Sciatic nerve (tissue), 2 donors: Measurements from ENCODE around the gene FARP2. TPM values are rescaled to one million over a fixed set of nuclear protein-coding genes. Genes with fewer than 3 reads are reported as not detected.
"Not testable (repeated sequence)": the region's sequence is repeated elsewhere in the genome, so short reads cannot be mapped to it uniquely, and the experiment has no call there.

ENCODE experiments used
- ATAC-seq: fragments of 200-7000 bp; cut with Tn5 transposase; one replicate; pipeline ENCODE4 v1.9.1; 2020; ENCODE audit warnings: mild to moderate bottlenecking, moderate library complexity
- DNase-seq: peaks from one replicate; pipeline ENCODE4 v3.0.0-alpha.2; 2020; ENCODE audit warnings: low spot score
- intact Hi-C: fragments of 100-400 bp; cut with DNase I; formaldehyde crosslinking; loops from one replicate; pipeline ENCODE4 v1.14.2; 2022
- total RNA-seq: library from RNA; stranded (reverse); fragmentation: NEBNext Ultra II Directional; extraction: Animal tissue kit (Norgen Biotek cat#: 25700); gene quantifications from one replicate; pipeline ENCODE4 v1.2.1, GENCODE V29; 2021
- donor health status: DM: no; HTN: no; CAD: no.
- donor health status: DM: no; HTN: no; CAD: no.

The FARP2 gene
- total RNA-seq, 1 donor from 2014 or later = 69.7 TPM

- intact Hi-C loops = no loop called here
- ATAC-seq (no peak), DNase-seq (no peak)
Observed at GRCh38 chr2:241357531-241357930, 1.4 kb downstream of the FARP2 start.

- DNase-seq (no peak), ATAC-seq (no peak)
- intact Hi-C loops = no loop called here
Observed at GRCh38 chr2:241358470-241358869, 2.4 kb downstream of the FARP2 start.

- intact Hi-C loops = no loop called here
- ATAC-seq (no peak), DNase-seq (no peak)
Observed at GRCh38 chr2:241359481-241360045, 3.5 kb downstream of the FARP2 start.

GRCh38 chr2:241363426-241363825 lies 7.3 kb downstream of the FARP2 start:
- intact Hi-C loops = no loop called here
- DNase-seq = no peak
- ATAC-seq = no peak

GRCh38 chr2:241364781-241365180 lies 8.7 kb downstream of the FARP2 start:
- intact Hi-C loops = no loop called here
- no peak for DNase-seq
- no peak for ATAC-seq

DNA sequence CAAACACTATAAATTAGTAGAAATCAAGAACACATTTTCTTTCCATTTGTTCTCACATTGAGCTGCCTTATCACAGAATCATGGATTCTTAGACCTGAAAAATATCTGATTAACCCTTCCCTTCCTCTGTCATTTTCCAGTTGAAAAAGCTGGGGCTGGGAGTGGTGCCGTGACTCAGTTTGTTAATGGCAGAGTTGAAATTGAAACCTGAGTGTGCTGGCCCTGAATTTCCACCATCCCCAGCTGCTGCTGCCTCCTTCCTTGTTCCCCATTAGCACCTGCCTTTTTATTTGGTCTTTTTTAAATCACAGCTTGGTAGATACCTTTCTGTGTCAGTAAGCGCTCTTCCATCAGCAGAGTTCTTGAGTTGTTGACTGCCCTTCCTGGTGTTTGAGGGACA lies 10.6 kb downstream of the FARP2 start:
- intact Hi-C loops = no loop called here
- ATAC-seq (no peak), DNase-seq (no peak)

DNA sequence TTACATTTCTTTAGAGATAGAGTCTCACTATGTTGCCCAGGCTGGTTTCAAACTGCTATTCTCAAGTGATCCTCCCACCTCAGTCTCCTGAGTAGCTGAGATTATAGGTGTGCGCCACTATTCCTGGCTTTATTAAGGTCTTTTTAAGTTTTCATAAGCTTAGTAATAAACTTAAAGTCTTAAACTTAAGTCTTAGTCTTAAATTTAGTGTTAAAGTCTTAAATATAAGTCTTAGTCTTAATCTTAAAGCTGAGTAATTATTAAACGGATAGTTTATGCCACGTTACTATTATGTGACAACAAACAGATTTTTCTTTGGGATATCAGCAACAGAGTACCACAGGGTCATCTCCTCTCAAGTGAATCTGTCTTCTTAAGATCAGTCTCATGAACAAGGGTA lies 12.6 kb downstream of the FARP2 start:
- DNase-seq (no peak), ATAC-seq (no peak)
- intact Hi-C loops = no loop called here

DNA sequence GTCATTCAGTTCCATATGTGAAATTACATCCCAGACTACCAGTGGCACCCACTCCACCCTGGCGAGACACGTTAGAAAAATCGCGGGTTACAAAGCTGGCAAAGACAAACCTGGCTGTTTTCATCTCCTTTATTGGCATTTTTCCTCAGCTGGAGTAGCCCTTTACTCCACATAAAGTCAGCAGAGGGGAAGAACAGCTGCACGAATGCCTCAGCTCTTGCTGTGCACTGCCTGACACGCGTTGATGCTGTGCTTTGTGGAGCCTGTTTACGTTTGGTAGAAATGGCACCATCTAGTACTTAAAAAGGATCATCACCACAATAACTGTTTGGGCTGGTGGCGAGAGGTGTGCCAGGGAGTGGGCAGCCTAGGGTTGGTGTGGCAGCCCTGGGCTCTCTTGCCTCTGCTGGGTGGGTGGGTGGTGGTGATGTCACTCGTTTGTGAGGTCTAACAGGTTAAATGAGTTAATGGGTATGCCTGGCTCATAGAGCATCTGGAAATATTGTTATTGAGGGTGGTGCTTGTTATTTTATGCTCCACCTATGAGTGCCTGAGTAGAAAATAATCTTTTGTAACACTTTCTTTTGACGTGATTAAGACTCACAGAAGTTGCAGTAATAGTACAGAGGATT lies 16.4 kb downstream of the FARP2 start:
- ATAC-seq = peak; percentile 70
- DNase-seq = no peak
- intact Hi-C loops = no loop called here

- intact Hi-C loops = no loop called here
- DNase-seq = no peak
- ATAC-seq = no peak
Observed at GRCh38 chr2:241373446-241373845, 17.4 kb downstream of the FARP2 start.

DNA sequence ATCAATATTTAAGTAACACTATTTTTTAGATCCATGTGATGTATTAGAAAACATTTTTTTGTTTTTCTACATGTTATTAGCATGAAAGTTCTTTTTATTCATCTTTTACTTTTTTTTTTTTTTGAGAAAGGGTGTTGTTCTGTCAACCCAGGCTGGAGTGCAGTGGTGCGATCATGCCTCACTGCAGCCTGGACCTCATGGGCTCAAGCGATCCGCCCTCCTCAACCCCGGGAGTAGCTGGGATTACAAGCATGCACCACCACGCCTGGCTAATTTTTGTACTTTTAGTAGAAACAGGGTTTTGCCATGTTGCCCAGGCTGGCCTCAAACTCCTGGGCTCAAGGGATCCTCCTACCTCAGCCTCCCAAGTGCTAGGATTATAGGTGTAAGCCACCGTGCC lies 17.8 kb downstream of the FARP2 start:
- intact Hi-C loops = not testable (repeated sequence)

GRCh38 chr2:241375300-241375699 lies 19.2 kb downstream of the FARP2 start:
- ATAC-seq (no peak), DNase-seq (no peak)
- intact Hi-C loops = no loop called here

More for the DNA sequence above, 17.8 kb downstream of the FARP2 start:
- DNase-seq, ATAC-seq: not testable (repeated sequence)

GRCh38 chr2:241376808-241377207 lies 20.7 kb downstream of the FARP2 start:
- DNase-seq (no peak), ATAC-seq (no peak)
- intact Hi-C loops = no loop called here

DNA sequence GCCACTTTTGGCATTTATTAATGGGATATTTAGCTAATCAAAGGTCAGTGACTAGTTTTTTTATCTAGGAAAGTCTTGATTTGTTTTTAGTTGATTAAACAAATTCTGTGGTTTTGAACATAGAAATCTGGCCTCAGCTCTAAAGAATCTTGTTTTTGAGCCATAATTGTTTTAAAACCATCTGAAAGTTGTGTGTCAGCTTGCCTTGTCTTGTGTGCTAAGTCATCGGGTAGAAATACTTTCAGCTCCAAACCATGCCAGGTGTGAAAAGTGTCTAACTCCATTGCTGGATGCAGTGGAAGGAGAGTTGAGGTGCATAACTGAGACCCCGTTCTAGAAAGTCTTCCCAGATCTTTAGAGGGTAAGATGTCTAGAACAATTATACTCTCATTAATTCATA lies 22.7 kb downstream of the FARP2 start:
- intact Hi-C loops = no loop called here
- DNase-seq = no peak
- ATAC-seq = no peak

- peak; percentile 66 for ATAC-seq
- DNase-seq = no peak
- intact Hi-C loops = no loop called here
Observed at GRCh38 chr2:241379481-241380480, 23.7 kb downstream of the FARP2 start.

DNA sequence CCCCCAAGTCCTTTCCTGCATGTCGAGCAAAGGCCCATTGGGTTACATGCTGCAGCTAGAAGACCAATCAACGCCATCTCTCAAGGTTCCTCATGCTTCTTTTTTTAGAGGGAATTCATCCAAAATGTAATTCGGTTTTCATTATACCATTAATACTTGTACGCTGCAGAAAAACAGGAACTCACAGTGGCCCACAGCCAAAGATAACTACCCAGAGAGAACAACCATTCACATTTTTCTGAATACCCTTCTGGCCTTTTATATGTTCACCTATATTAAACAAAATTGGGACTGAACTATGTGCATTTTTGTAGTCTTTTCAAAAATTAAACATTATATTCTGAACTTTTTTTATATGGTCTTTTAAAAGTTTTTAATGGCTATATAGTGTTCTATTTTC lies 25.8 kb downstream of the FARP2 start:
- intact Hi-C loops = no loop called here
- no peak for DNase-seq
- ATAC-seq = no peak

- intact Hi-C loops, ATAC-seq, DNase-seq: not testable (repeated sequence)
Observed at GRCh38 chr2:241385450-241385849, 29.4 kb downstream of the FARP2 start.

GRCh38 chr2:241386519-241386918 lies 30.4 kb downstream of the FARP2 start:
- ATAC-seq (no peak), DNase-seq (no peak)
- intact Hi-C loops = no loop called here

- intact Hi-C loops = no loop called here
- ATAC-seq (no peak), DNase-seq (no peak)
Observed at GRCh38 chr2:241389697-241390096, 33.6 kb downstream of the FARP2 start.

DNA sequence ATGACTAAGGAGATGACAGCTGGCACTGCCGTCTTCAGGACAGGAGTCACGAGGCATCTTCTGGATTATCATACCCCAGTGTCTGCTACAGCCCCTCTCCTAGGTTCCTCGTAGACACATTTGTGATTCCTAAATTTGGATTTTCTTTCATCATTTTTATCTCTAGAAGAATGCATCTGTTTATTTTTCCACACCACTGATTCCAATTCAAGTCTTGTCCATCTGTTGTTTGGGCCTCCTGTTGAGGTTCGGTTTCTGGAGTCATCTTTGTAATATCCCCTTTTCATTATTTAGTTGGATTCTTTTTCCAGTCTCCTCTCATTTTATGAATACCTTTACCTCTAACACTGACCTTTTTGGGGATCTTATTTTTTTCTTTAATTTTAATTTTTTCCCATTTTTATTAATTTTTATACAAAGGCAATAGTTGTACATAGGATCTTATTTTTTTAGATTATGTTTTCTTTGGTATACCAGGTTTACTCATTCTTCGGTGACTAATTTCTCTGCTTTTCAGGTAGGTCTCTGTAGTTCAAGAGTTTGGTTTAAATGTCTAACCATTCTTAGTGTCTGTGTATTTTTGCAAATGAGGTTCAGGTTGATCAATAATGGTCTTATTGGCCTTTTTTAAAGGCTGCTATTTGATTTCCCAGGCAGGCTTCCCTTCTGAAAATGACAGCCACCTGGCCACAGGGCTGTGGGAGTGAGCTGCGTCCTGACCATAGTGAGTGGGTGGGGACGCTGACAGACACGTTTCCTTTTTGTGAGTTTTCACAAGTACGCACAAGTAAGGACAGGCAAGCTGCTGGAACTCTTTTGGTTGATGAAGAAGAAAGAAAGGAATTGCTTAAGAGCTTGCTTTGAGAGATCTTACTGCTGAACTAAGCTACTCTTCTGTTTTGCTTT lies 34.5 kb downstream of the FARP2 start:
- intact Hi-C loops = no loop called here
- ATAC-seq (no peak), DNase-seq (no peak)
